ENCODE results near the gene SLC24A4. TPM values are rescaled to one million over a fixed set of nuclear protein-coding genes. Genes with fewer than 3 reads are reported as not detected.

SLC24A4 gene
- polyA plus RNA-seq, 1 donor: 0.54 TPM

DNA sequence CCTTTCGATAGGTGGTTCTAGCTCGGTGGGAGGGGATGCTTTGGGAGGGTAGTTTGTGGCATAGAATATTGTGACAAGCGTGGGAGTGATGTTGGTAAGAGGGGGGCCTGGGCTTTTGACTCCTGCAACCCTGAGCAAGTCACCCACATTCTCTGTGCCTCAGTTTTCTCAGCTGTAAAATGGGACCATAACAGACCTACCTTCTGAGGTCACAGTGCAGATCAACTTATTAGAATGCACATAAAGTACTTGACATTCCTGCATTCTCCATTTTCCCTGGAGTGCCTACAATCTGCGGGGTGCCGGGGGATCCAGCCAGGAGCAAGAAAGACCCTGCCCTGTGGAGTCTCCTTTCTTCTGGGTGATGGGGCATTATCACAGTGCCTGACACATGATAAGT lies 63.2 kb downstream of the SLC24A4 start:
- no peaks in the 10 kb centered on the region for H3K36me3 ChIP-seq (ENCODE audit: control insufficient read depth, insufficient read depth, low read length)
- no peak overlapping the region for H3K4me3 ChIP-seq (ENCODE audit: low read length)
- no peak for DNase-seq
- peaks cover 3% of the 10 kb centered on the region for H3K27me3 ChIP-seq (ENCODE audit: control insufficient read depth, insufficient read depth, low read length)
- no peaks in the 10 kb centered on the region for H3K9me3 ChIP-seq (ENCODE audit: control insufficient read depth, low read depth, low read length)
- no CpG with 5 or more reads among the region's 5 CpGs for WGBS (ENCODE audit: insufficient coverage, low lambda C conversion rate)
- H3K4me1 ChIP-seq (ENCODE audit: control insufficient read depth, insufficient read depth, low read length): no peaks in the 10 kb centered on the region
- H3K27ac ChIP-seq (ENCODE audit: low read length): no peak overlapping the region

DNA sequence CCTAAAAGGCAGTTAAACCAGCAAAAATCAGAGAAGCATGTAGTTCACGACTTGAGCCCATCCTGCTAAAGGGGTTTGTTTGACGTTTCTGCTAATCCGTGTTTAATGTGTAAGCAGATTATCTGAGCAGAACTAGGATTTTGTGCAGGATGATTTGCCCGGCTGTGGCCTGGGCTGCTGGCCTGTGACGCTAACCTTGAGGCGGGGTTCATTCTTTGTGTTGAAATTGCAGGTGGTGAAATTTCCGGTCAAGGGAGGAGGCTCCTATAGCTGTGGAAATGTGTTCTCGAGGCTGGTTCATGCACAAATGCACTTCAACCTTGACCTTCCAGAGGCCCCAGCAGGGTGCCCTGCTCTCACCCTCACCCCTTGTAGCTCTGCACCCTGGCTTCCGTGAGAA lies 63.7 kb downstream of the SLC24A4 start:
- H3K9me3 ChIP-seq (ENCODE audit: control insufficient read depth, low read depth, low read length): no peaks in the 10 kb centered on the region
- H3K36me3 ChIP-seq (ENCODE audit: control insufficient read depth, insufficient read depth, low read length): no peaks in the 10 kb centered on the region
- no peak overlapping the region for H3K4me3 ChIP-seq (ENCODE audit: low read length)
- WGBS (ENCODE audit: insufficient coverage, low lambda C conversion rate): no CpG with 5 or more reads among the region's 9 CpGs
- H3K27ac ChIP-seq (ENCODE audit: low read length): no peak overlapping the region
- H3K4me1 ChIP-seq (ENCODE audit: control insufficient read depth, insufficient read depth, low read length): no peaks in the 10 kb centered on the region
- H3K27me3 ChIP-seq (ENCODE audit: control insufficient read depth, insufficient read depth, low read length): peaks cover 3% of the 10 kb centered on the region
- peak in 1 of 2 donors; percentile 20 for DNase-seq

DNA sequence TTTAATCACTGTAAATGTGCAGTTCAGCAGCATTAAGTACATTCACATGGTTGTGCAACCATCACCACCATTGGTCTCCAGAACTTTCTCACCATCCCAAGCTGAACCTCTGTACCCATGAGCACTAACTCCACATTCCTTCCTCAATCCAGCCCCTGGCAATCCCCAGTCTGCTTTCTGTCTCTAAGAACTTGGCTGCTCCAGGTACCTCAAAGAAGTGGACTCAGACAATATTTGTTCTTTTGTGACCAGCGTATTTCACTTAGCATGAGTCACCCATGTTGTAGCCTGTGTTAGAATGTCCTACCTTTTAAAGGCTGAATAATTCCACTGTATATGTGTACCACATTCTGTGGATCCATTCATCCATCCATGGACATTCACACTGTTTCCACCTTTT lies 64.6 kb downstream of the SLC24A4 start:
- H3K4me3 ChIP-seq (ENCODE audit: low read length): no peak overlapping the region
- no peaks in the 10 kb centered on the region for H3K4me1 ChIP-seq (ENCODE audit: control insufficient read depth, insufficient read depth, low read length)
- no peak overlapping the region for H3K27ac ChIP-seq (ENCODE audit: low read length)
- no peak for DNase-seq
- no peaks in the 10 kb centered on the region for H3K9me3 ChIP-seq (ENCODE audit: control insufficient read depth, low read depth, low read length)
- no CpG with 5 or more reads among the region's 1 CpG for WGBS (ENCODE audit: insufficient coverage, low lambda C conversion rate)
- H3K27me3 ChIP-seq (ENCODE audit: control insufficient read depth, insufficient read depth, low read length): peaks cover 3% of the 10 kb centered on the region
- no peaks in the 10 kb centered on the region for H3K36me3 ChIP-seq (ENCODE audit: control insufficient read depth, insufficient read depth, low read length)

DNA sequence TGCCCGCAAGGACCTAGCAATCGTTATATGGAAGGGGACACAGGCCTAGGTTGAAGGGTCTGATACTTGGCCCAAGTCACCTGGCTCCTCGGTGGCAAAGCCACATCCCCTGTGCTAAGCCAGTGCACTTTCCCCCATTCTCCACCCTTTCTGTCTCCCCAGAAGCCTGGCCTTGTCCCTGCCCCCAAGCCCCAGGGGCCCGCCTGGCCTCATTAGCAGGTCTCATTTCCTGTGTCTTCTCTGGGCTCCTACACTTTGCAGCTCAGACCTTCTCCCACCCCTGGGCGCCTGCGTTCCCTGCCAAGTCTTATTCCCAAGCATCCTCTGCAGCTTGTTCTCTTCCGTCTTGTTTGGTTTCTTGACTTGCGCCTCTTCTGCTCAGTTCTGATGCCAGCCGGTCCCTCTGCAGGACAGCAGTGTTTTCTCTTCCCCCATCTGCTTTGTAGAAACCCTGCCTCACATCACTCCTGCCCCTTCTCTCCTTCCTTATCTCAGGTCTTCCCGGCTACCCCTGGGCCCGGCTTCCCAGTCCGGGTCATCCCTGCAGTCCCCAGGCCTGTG lies 66.7 kb downstream of the SLC24A4 start:
- Histone ChIP-seq H3K27ac (ENCODE audit: low read length) (no peak overlapping the region), H3K4me3 (ENCODE audit: low read length) (no peak overlapping the region), H3K27me3 (ENCODE audit: control insufficient read depth, insufficient read depth, low read length) (peaks cover 3% of the 10 kb centered on the region), H3K36me3 (ENCODE audit: control insufficient read depth, insufficient read depth, low read length) (no peaks in the 10 kb centered on the region), H3K4me1 (ENCODE audit: control insufficient read depth, insufficient read depth, low read length) (no peaks in the 10 kb centered on the region), H3K9me3 (ENCODE audit: control insufficient read depth, low read depth, low read length) (no peaks in the 10 kb centered on the region)
- no CpG with 5 or more reads among the region's 12 CpGs for WGBS (ENCODE audit: insufficient coverage, low lambda C conversion rate)
- DNase-seq: no peak

DNA sequence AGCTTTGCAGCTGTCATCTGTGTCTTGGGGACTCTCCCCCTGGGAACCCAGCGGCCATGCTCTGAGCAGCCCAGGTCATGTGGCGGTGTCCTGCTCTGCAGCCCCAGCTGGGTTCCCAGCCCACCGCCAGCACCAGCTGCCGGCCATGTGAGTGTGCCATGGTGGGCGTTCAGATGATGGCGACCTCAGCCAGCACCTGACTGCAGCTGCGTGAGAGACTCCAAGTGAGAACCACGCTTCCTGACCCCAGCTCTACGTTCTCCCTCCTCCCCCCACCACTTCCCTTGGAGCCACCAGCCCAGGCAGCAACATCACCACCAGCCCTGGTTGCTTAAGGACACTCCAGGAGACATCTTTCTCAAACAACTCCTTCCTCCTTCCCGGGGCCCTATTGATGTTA lies 68.8 kb downstream of the SLC24A4 start:
- Histone ChIP-seq H3K4me1 (ENCODE audit: control insufficient read depth, insufficient read depth, low read length) (no peaks in the 10 kb centered on the region), H3K9me3 (ENCODE audit: control insufficient read depth, low read depth, low read length) (no peaks in the 10 kb centered on the region), H3K4me3 (ENCODE audit: low read length) (no peak overlapping the region), H3K27me3 (ENCODE audit: control insufficient read depth, insufficient read depth, low read length) (no peaks in the 10 kb centered on the region), H3K27ac (ENCODE audit: low read length) (no peak overlapping the region), H3K36me3 (ENCODE audit: control insufficient read depth, insufficient read depth, low read length) (no peaks in the 10 kb centered on the region)
- no CpG with 5 or more reads among the region's 10 CpGs for WGBS (ENCODE audit: insufficient coverage, low lambda C conversion rate)
- no peak for DNase-seq

DNA sequence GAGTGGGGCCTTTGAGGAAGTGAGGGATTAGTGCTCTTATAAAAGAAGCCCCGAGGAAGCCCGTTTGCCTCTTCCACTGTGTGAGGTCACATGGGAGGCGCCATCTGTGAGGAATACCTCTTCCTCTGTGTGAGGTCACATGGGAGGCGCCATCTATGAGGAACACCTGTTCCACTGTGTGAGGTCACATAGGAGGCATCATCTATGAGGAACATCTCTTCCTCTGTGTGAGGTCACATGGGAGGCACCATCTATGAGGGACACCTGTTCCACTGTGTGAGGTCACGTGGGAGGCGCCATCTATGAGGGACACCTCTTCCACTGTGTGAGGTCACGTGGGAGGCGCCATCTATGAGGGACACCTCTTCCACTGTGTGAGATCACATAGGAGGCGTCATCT lies 69.7 kb downstream of the SLC24A4 start:
- no peak overlapping the region for H3K27ac ChIP-seq (ENCODE audit: low read length)
- H3K4me1 ChIP-seq (ENCODE audit: control insufficient read depth, insufficient read depth, low read length): no peaks in the 10 kb centered on the region
- no peaks in the 10 kb centered on the region for H3K9me3 ChIP-seq (ENCODE audit: control insufficient read depth, low read depth, low read length)
- no peaks in the 10 kb centered on the region for H3K36me3 ChIP-seq (ENCODE audit: control insufficient read depth, insufficient read depth, low read length)
- no CpG with 5 or more reads among the region's 9 CpGs for WGBS (ENCODE audit: insufficient coverage, low lambda C conversion rate)
- DNase-seq: no peak
- no peak overlapping the region for H3K4me3 ChIP-seq (ENCODE audit: low read length)
- peaks cover 5% of the 10 kb centered on the region for H3K27me3 ChIP-seq (ENCODE audit: control insufficient read depth, insufficient read depth, low read length)

DNA sequence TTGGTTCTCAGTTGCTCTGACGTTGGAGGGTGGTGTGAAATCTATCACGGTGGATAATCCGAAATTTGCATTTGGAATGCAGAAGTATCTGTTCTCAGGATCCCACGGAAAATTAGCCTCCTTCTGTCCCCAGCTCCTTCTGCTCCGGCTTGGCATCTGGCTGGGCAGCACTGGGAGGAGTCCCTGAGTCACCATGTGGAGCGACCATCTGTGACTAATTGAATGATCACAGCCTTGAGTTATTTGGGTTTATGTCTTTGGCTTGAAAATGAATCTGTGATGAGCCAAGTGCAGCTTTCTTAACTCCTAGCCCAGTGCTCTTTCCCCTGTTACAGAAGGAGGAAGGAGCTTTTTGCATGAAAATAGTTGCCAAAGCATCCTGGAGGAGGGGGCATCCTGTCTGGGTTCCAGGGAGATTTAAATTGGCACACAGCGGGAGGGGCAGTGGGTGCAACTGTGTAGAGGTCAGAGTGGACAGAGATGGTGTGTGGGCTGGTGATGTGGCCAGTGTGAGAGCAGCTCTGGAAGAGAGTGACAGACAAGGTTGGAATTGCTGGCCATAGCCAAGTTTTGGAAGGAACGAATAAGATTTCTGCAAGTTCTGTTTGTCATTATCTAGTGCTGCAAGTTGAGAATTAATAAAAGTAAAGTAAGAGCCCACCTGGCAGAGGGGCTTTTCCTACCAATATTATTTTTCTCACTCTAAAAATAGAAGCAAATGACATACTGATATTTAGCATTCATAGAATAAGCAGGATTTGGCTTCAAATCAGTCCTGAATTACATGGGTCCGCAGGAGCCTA lies 74.4 kb downstream of the SLC24A4 start:
- H3K27ac ChIP-seq (ENCODE audit: low read length): no peak overlapping the region

DNA sequence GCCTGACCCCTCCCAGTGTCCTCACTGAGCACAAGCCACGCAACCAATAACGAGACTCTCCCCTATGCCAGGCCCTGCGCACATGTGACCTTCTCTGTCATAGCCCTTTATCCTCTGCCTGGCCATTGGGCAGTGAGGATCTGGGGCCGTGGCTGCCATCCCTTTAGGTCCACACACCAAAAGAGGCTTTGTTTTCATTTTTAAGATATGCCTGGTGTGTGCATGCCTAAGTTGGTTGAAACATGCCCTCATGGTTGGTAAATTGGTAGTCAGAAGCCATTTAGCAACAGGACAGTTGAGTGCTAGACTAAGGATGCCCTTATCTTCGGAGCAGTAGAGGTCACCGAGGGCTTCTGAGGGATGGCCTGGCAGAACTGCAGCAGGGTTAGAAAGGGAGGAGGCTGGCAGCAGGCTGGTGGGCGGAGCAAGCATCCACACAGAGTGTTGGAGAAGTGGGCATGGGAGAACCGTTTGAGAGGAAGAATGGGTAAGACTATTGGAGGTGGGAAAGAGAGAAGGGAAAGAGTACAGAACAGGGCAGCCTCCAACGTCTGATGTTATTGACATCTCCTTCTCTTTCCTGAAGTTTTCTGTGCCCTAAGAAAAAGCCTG lies 75.1 kb downstream of the SLC24A4 start:
- no peaks in the 10 kb centered on the region for H3K4me1 ChIP-seq (ENCODE audit: control insufficient read depth, insufficient read depth, low read length)
- no peak overlapping the region for H3K4me3 ChIP-seq (ENCODE audit: low read length)
- H3K27me3 ChIP-seq (ENCODE audit: control insufficient read depth, insufficient read depth, low read length): peaks cover 5% of the 10 kb centered on the region
- WGBS (ENCODE audit: insufficient coverage, low lambda C conversion rate): no CpG with 5 or more reads among the region's 9 CpGs
- no peaks in the 10 kb centered on the region for H3K9me3 ChIP-seq (ENCODE audit: control insufficient read depth, low read depth, low read length)
- no peak overlapping the region for H3K27ac ChIP-seq (ENCODE audit: low read length)
- no peak for DNase-seq
- no peaks in the 10 kb centered on the region for H3K36me3 ChIP-seq (ENCODE audit: control insufficient read depth, insufficient read depth, low read length)

More for the DNA sequence above, 74.4 kb downstream of the SLC24A4 start:
- Histone ChIP-seq H3K4me1 (ENCODE audit: control insufficient read depth, insufficient read depth, low read length) (no peaks in the 10 kb centered on the region), H3K27me3 (ENCODE audit: control insufficient read depth, insufficient read depth, low read length) (peaks cover 5% of the 10 kb centered on the region), H3K36me3 (ENCODE audit: control insufficient read depth, insufficient read depth, low read length) (no peaks in the 10 kb centered on the region), H3K9me3 (ENCODE audit: control insufficient read depth, low read depth, low read length) (no peaks in the 10 kb centered on the region), H3K4me3 (ENCODE audit: low read length) (no peak overlapping the region)
- whole genome bisulfite sequencing (ENCODE audit: insufficient coverage, low lambda C conversion rate): no CpG with 5 or more reads among the region's 9 CpGs
- DNase-seq: no peak

DNA sequence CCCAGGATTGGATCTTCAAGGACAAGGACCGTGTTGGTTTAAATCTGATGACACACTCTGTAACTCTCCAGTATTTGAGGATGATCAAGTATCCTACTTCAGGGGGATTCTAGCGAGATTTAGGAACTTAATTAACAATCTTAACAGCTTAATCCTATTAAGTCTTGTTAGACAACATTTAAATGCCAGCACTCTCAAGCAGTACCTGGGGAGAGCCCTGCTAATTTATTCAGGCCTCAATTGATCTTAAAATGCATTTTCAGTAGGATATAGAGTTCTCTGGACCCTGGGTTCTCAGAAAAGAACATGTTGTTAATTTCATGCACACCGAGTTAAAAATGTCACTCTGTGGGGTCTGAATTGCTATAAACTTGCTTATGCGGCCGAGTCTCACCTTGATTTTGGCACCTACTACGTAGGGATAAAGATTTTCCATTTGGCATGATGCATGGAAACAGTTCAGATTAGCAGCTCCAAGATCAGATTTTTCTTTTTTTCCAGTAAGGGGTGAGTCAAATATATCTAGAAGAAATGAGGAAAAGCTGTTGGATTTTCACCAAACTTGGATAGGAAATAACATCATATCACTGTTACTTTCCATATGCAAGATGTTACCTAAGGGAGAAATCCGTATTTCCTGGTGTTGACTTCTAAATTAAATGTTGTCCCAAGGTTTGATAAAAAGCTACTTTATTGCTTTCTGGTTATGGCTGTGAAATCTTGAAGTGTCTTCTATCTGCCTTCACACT lies 76.1 kb downstream of the SLC24A4 start:
- H3K9me3 ChIP-seq (ENCODE audit: control insufficient read depth, low read depth, low read length): no peaks in the 10 kb centered on the region
- H3K4me1 ChIP-seq (ENCODE audit: control insufficient read depth, insufficient read depth, low read length): no peaks in the 10 kb centered on the region
- no peak overlapping the region for H3K4me3 ChIP-seq (ENCODE audit: low read length)
- H3K27me3 ChIP-seq (ENCODE audit: control insufficient read depth, insufficient read depth, low read length): peaks cover 5% of the 10 kb centered on the region
- WGBS (ENCODE audit: insufficient coverage, low lambda C conversion rate): no CpG with 5 or more reads among the region's 7 CpGs
- no peak for DNase-seq
- no peak overlapping the region for H3K27ac ChIP-seq (ENCODE audit: low read length)
- no peaks in the 10 kb centered on the region for H3K36me3 ChIP-seq (ENCODE audit: control insufficient read depth, insufficient read depth, low read length)
